NCI-H1417 (cell line): ENCODE results near the gene ITGAX.
"Not testable (repeated sequence)": the region's sequence is repeated elsewhere in the genome, so short reads cannot be mapped to it uniquely, and the experiment has no call there.

Experiments used
- DNase-seq, 3 experiments: peaks; one replicate each; lab custom pipeline; 2025; lab: John Stamatoyannopoulos, UW

ITGAX gene

GRCh38 chr16:31410082-31410481 is 55.1 kb downstream of the ITGAX start:
- no peak for DNase-seq

- no peak for DNase-seq
These were observed 56.3 kb downstream of the ITGAX start for GRCh38 chr16:31411024-31411844.

- DNase-seq: no peak
These were observed 57.8 kb downstream of the ITGAX start for GRCh38 chr16:31412750-31413149.

- no peak for DNase-seq
These were observed 58.4 kb downstream of the ITGAX start for GRCh38 chr16:31413381-31413780.

- DNase-seq: no peak
These were observed 59.0 kb downstream of the ITGAX start for GRCh38 chr16:31413943-31414342.

GRCh38 chr16:31414706-31415105 is 59.7 kb downstream of the ITGAX start:
- no peak for DNase-seq

GRCh38 chr16:31416371-31416770 is 61.4 kb downstream of the ITGAX start:
- DNase-seq: no peak

- not testable (repeated sequence) for DNase-seq
These were observed 62.1 kb downstream of the ITGAX start for GRCh38 chr16:31417036-31417435.

- no peak for DNase-seq
These were observed 62.9 kb downstream of the ITGAX start for GRCh38 chr16:31417916-31418315.

- DNase-seq: no peak
These were observed 65.1 kb downstream of the ITGAX start for GRCh38 chr16:31420037-31420436.

GRCh38 chr16:31421587-31421986 is 66.6 kb downstream of the ITGAX start:
- no peak for DNase-seq

GRCh38 chr16:31423241-31423640 is 68.3 kb downstream of the ITGAX start:
- no peak for DNase-seq

- no peak for DNase-seq
These were observed 68.8 kb downstream of the ITGAX start for GRCh38 chr16:31423801-31424200.

- peak in 2 of 3 experiments; percentile 53 to 80 for DNase-seq
These were observed 72.7 kb downstream of the ITGAX start for GRCh38 chr16:31427441-31428278.

GRCh38 chr16:31428279-31428597 is 73.3 kb downstream of the ITGAX start, which contains the start of gene COX6A2:
COX6A2 (minus strand) TSS chr16:31428360; CDS start chr16:31428325, 35 bp downstream.
- peak in 1 of 3 experiments; percentile 38 for DNase-seq

GRCh38 chr16:31428638-31429247 is 73.8 kb downstream of the ITGAX start:
- DNase-seq: no peak

- DNase-seq: no peak
These were observed 74.3 kb downstream of the ITGAX start for GRCh38 chr16:31429314-31429713.

- no peak for DNase-seq
These were observed 74.8 kb downstream of the ITGAX start for GRCh38 chr16:31429796-31430195.

- DNase-seq: peak in 1 of 3 experiments; percentile 16
These were observed 75.5 kb downstream of the ITGAX start for GRCh38 chr16:31430380-31431052.
